PC-9 (cell line): ENCODE measurements around the gene BSCL2. TPM values are rescaled to one million over a fixed set of nuclear protein-coding genes. Genes with fewer than 3 reads are reported as not detected.

Source experiments
- Bru-seq: library from RNA; stranded (reverse); fragments of 400-500 nt; gene quantifications from one replicate; lab custom pipeline; 2021; lab: Mats Ljungman, UMichigan
- BruChase-seq, 2 experiments: library from RNA; stranded (reverse); fragments of 400-500 nt; gene quantifications; one replicate each; lab custom pipeline; 2021; lab: Mats Ljungman, UMichigan
- BruUV-seq: library from RNA; stranded (reverse); fragments of 400-500 nt; replicated peaks from 2 replicates; lab custom pipeline; 2021; lab: Mats Ljungman, UMichigan
- CTCF ChIA-PET: fragments of 300-600 bp; sonication (Branson Sonifier 250); formaldehyde crosslinking; loops from one replicate; lab custom pipeline; 2022; ENCODE audit warnings: antibody characterized with exemption; lab: Charles Lee
- POLR2A ChIA-PET: fragments of 300-600 bp; sonication (Branson Sonifier 250); formaldehyde crosslinking; loops from one replicate; lab custom pipeline; 2022; ENCODE audit warnings: antibody characterized with exemption; ENCODE audit not compliant: unreplicated experiment; lab: Charles Lee
- DNase-seq, 2 experiments: peaks; one replicate each; pipeline versions ENCODE4 v3.0.0 to v3.0.0-alpha.2; 2015 to 2022; ENCODE audit warnings: mixed read lengths in 1 of 2
- H2AFZ ChIP-seq: fragments of 200-600 bp; sonication (generic); 2 replicates; pipeline ENCODE4 v1.8.1; 2017; ENCODE audit warnings: antibody characterized with exemption
- H3F3A ChIP-seq: fragments of 200-600 bp; sonication (generic); 2 replicates; pipeline ENCODE4 v1.8.1; 2017; ENCODE audit warnings: antibody characterized with exemption, mild to moderate bottlenecking, low read depth; ENCODE audit not compliant: insufficient read depth
- H3K27ac ChIP-seq: fragments of 200-600 bp; sonication (generic); 2 replicates; pipeline ENCODE4 v1.6.1; 2016; ENCODE audit warnings: mixed run types
- H3K27me3 ChIP-seq: fragments of 200-600 bp; sonication (generic); 2 replicates; pipeline ENCODE4 v1.6.1; 2016; ENCODE audit warnings: low read depth, mixed run types; ENCODE audit not compliant: insufficient read depth
- H3K36me3 ChIP-seq: fragments of 200-600 bp; sonication (generic); 2 replicates; pipeline ENCODE4 v1.6.1; 2016; ENCODE audit warnings: low read depth, mixed run types
- H3K4me1 ChIP-seq: fragments of 200-600 bp; sonication (generic); replicated peaks from 2 replicates; pipeline ENCODE4 v1.6.1; 2016; ENCODE audit warnings: mixed run types; ENCODE audit not compliant: insufficient read depth
- H3K4me2 ChIP-seq: fragments of 200-600 bp; sonication (generic); 2 replicates; pipeline ENCODE4 v1.6.1; 2017; ENCODE audit warnings: mixed run types
- H3K4me3 ChIP-seq: fragments of 200-600 bp; sonication (generic); 2 replicates; pipeline ENCODE4 v1.6.1; 2016; ENCODE audit warnings: mixed run types
- H3K79me2 ChIP-seq: fragments of 200-600 bp; sonication (generic); 2 replicates; pipeline ENCODE4 v1.6.1; 2017; ENCODE audit warnings: low read depth, mixed run types
- H3K9me2 ChIP-seq: fragments of 200-600 bp; sonication (generic); 2 replicates; pipeline ENCODE4 v1.8.1; 2017; ENCODE audit warnings: mild to moderate bottlenecking; ENCODE audit not compliant: insufficient read depth
- H3K9me3 ChIP-seq: fragments of 200-600 bp; sonication (generic); 2 replicates; pipeline ENCODE4 v1.8.1; 2016; ENCODE audit warnings: low read depth; ENCODE audit not compliant: insufficient read depth
- H4K20me1 ChIP-seq: fragments of 200-600 bp; sonication (generic); 2 replicates; pipeline ENCODE4 v1.8.1; 2017; ENCODE audit not compliant: insufficient read depth
- CTCF ChIP-seq: fragments of 200-600 bp; sonication (generic); conservative IDR thresholded peaks from 2 replicates; pipeline ENCODE4 v1.6.1; 2017; ENCODE audit warnings: mixed run types, antibody characterized with exemption, mild to moderate bottlenecking, moderate library complexity
- EZH2 ChIP-seq: fragments of 200-600 bp; sonication (generic); IDR thresholded peaks from 2 replicates; pipeline ENCODE4 v1.8.0; 2017; ENCODE audit warnings: antibody characterized with exemption, low read depth
- intact Hi-C: fragments of 100-400 bp; cut with micrococcal nuclease; formaldehyde crosslinking; loops from one replicate; pipeline ENCODE4 v1.10.0; 2022; ENCODE audit not compliant: unreplicated experiment
- long read RNA-seq: library from polyadenylated mRNA; stranded (forward); transcript quantifications from one replicate; pipeline ENCODE4 v2.0.0, GENCODE V29; 2022
- total RNA-seq: library from RNA; stranded (reverse); gene quantifications from 2 replicates; pipeline ENCODE4 v1.2.3, GENCODE V29; 2021

Gene BSCL2
- 173 and 201 TPM in 2 replicates for total RNA-seq
- percentile 71 among the genes with signal in this experiment for Bru-seq, nascent RNA
- BruChase-seq, experiment 1, labeled RNA remaining after a 2-hour chase: percentile 89 among the genes with signal in this experiment
- BruChase-seq, experiment 2, labeled RNA remaining after a 6-hour chase: percentile 92 among the genes with signal in this experiment
- long read RNA-seq, transcript BSCL2-210 (11 exons, 1,440 nt): minor isoform, 26 of 356 reads
- long read RNA-seq, transcript BSCL2-207 (11 exons, 1,516 nt): major isoform, 198 of 356 reads
- long read RNA-seq, transcript BSCL2-205 (11 exons, 1,693 nt): minor isoform, 11 of 356 reads
- long read RNA-seq, transcript BSCL2-201 (10 exons, 1,364 nt): minor isoform, 5 of 356 reads
- long read RNA-seq, partial matches to known transcripts: 9 of 356 reads
- long read RNA-seq, other reads (novel, unspliced or antisense): 103 of 356 reads

- no peak for DNase-seq
- peak within 1 kb of the TSS; percentile 89; the same call in 1 of the 2 replicates for H3K4me3 ChIP-seq
- peaks cover 6% of the 10 kb centered on the region for H3K36me3 ChIP-seq
- H3K9me3 ChIP-seq: no peaks in the 10 kb centered on the region
- peaks cover 19% of the 10 kb centered on the region for H3K79me2 ChIP-seq
- intact Hi-C loops: loop anchor here (5.0 kb wide), 2 partner anchors 95 to 135 kb away; partner anchors contain the start of genes EML3 and ROM1
- TF ChIP-seq CTCF: no peak
- no peak for TF ChIP-seq EZH2
- peaks cover 30% of the 10 kb centered on the region for H3K4me1 ChIP-seq
- H3K9me2 ChIP-seq: no peaks in the 10 kb centered on the region
- no peaks in the 10 kb centered on the region for H3K27me3 ChIP-seq
- H3K4me2 ChIP-seq: peak within 1 kb of the TSS; percentile 96
- POLR2A ChIA-PET: no interaction called here
- H3K27ac ChIP-seq: peak within 1 kb of the TSS; percentile 87
- H3F3A ChIP-seq: peaks cover 51% of the 10 kb centered on the region
- peak within 1 kb of the TSS; percentile 74 for H2AFZ ChIP-seq
- H4K20me1 ChIP-seq: no peaks in the 10 kb centered on the region
- CTCF ChIA-PET: no interaction called here
- no TSS peak for BruUV-seq
Measured at GRCh38 chr11:62707277-62707861, at the start of gene BSCL2, which contains the start of gene GNG3. Gene BSCL2, minus strand, starts transcription at chr11:62707424. Its CDS starts 229 bp downstream, at chr11:62707195. Gene GNG3, plus strand, starts transcription at chr11:62707676. Its CDS starts 620 bp downstream, at chr11:62708296.

- BruUV-seq: no TSS peak
- no peaks in the 10 kb centered on the region for H4K20me1 ChIP-seq
- intact Hi-C loops: loop anchor here (2.0 kb wide), 1 partner anchor 46 kb away; no protein-coding TSS in a partner anchor
- peaks cover 17% of the 10 kb centered on the region for H3K79me2 ChIP-seq
- H3K27ac ChIP-seq: no peak overlapping the region
- no peaks in the 10 kb centered on the region for H3K9me3 ChIP-seq
- H3F3A ChIP-seq: peaks cover 22% of the 10 kb centered on the region; the same call in 1 of the 2 replicates
- H3K9me2 ChIP-seq: no peaks in the 10 kb centered on the region
- ChIA-PET CTCF (interaction anchor here (0.7 to 1.3 kb wide), 2 partner anchors 66 to 164 kb away, joined by 3 to 5 read pairs; partner anchors contain the start of genes LRRN4CL and TUT1), POLR2A (no interaction called here)
- peaks cover 17% of the 10 kb centered on the region for H3K4me1 ChIP-seq
- no peak overlapping the region for H2AFZ ChIP-seq
- H3K4me3 ChIP-seq: peak overlapping the region; percentile 63; the same call in 1 of the 2 replicates
- H3K36me3 ChIP-seq: no peaks in the 10 kb centered on the region
- DNase-seq: no peak
- no peak for TF ChIP-seq CTCF
- no peak for TF ChIP-seq EZH2
- peak overlapping the region; percentile 80; the same call in 1 of the 2 replicates for H3K4me2 ChIP-seq
- H3K27me3 ChIP-seq: no peaks in the 10 kb centered on the region
Measured at GRCh38 chr11:62755086-62755615, 47.9 kb upstream of the BSCL2 start.
